BE2C (cell line): ENCODE data around the gene GTF2H4.

Source experiments
- DNase-seq: peaks from one replicate; pipeline ENCODE4 v3.0.0-alpha.2; 2020
- H3K27me3 ChIP-seq: fragments of 250-450 bp; sonication (Bioruptor Pico); 2 replicates; pipeline ENCODE4 v1.5.1; 2020; ENCODE audit warnings: mild to moderate bottlenecking
- H3K36me3 ChIP-seq: fragments of 250-450 bp; sonication (Bioruptor Pico); 2 replicates; pipeline ENCODE4 v1.5.1; 2020; ENCODE audit warnings: mild to moderate bottlenecking
- H3K4me1 ChIP-seq: fragments of 250-450 bp; sonication (Bioruptor Pico); 2 replicates; pipeline ENCODE4 v1.5.1; 2020
- H3K4me3 ChIP-seq: 2 replicates; pipeline ENCODE4 v1.5.1; 2011; ENCODE audit warnings: low read depth, low read length
- H3K9me3 ChIP-seq: fragments of 250-450 bp; sonication (Bioruptor Pico); 2 replicates; pipeline ENCODE4 v1.5.1; 2020
- CTCF ChIP-seq: IDR thresholded peaks from 2 replicates; pipeline ENCODE4 v1.5.1; 2012; ENCODE audit warnings: mild to moderate bottlenecking, low read depth, low read length

GTF2H4 gene

GRCh38 chr6:30890646-30891449, 17.2 kb upstream of the GTF2H4 start:
- no peak for TF ChIP-seq CTCF
- H3K36me3 ChIP-seq = no peaks in the 10 kb centered on the region
- H3K4me1 ChIP-seq = peaks cover 6% of the 10 kb centered on the region

DNA sequence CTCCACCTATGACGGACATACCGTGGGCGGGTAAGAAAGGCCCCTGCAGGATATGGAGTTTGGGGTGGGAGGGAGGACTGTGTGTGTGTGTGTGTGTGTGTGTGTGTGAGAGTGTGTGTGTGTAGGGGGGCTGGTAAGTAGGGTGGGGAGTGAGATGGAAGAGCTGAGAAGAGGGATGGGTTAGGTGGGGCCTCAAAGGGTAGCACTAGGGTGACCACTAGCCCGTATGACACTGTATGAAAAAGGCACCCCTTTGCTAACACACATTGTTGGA, 16.6 kb upstream of the GTF2H4 start:
- TF ChIP-seq CTCF = no peak

More at GRCh38 chr6:30890646-30891449, 17.2 kb upstream of the GTF2H4 start:
- Histone ChIP-seq H3K4me3 (no peak overlapping the region), H3K9me3 (no peaks in the 10 kb centered on the region), H3K27me3 (no peaks in the 10 kb centered on the region)
- no peak for DNase-seq

DNA sequence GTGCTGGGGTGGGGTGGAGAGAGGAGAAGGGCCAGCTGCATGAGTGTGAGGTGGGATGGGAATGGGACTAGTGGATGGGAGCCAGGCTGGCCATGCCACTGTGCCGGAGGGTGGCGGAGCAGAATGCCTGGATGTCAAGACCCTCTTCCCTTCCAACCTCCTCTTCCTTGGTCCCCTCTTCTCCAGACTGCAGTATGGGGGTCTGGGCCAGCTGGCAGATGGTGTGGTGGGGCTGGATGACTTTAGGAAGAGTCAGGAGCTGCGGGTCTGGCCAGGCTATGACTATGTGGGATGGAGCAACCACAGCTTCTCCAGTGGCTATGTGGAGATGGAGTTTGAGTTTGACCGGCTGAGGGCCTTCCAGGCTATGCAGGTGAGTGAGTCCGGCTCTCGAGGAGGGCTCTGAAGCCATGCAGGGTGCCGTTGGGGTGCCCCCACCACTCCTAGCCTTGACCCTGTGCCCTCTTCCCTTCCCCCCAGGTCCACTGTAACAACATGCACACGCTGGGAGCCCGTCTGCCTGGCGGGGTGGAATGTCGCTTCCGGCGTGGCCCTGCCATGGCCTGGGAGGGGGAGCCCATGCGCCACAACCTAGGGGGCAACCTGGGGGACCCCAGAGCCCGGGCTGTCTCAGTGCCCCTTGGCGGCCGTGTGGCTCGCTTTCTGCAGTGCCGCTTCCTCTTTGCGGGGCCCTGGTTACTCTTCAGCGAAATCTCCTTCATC, 16.0 kb upstream of the GTF2H4 start:
- TF ChIP-seq CTCF = no peak
- no peaks in the 10 kb centered on the region for H3K9me3 ChIP-seq
- no peak overlapping the region for H3K4me3 ChIP-seq
- DNase-seq = no peak
- H3K36me3 ChIP-seq = no peaks in the 10 kb centered on the region
- no peaks in the 10 kb centered on the region for H3K27me3 ChIP-seq
- no peaks in the 10 kb centered on the region for H3K4me1 ChIP-seq

More for the DNA sequence above, 16.6 kb upstream of the GTF2H4 start:
- DNase-seq = no peak
- no peaks in the 10 kb centered on the region for H3K27me3 ChIP-seq
- peaks cover 4% of the 10 kb centered on the region for H3K4me1 ChIP-seq
- no peaks in the 10 kb centered on the region for H3K36me3 ChIP-seq
- no peak overlapping the region for H3K4me3 ChIP-seq
- H3K9me3 ChIP-seq = no peaks in the 10 kb centered on the region

DNA sequence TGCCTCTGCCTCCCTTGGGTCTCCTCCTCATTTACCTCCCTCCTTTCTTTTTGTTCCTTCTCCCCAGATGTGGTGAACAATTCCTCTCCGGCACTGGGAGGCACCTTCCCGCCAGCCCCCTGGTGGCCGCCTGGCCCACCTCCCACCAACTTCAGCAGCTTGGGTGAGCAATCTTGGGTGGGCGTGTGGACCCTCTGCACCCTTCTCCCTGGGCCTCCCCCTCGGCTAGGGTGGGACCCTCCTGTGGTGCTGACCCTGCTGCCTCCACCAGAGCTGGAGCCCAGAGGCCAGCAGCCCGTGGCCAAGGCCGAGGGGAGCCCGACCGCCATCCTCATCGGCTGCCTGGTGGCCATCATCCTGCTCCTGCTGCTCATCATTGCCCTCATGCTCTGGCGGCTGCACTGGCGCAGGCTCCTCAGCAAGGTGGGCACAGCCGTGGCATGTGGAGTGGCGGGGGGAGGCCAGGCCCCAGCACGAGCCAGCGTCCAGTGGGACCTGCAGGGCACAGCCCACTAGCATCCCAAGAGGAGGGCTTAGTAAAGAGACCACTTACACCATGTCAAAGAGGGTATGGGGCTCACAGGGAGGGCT, 14.9 kb upstream of the GTF2H4 start:
- Histone ChIP-seq H3K4me1 (no peaks in the 10 kb centered on the region), H3K36me3 (no peaks in the 10 kb centered on the region), H3K27me3 (no peaks in the 10 kb centered on the region), H3K9me3 (no peaks in the 10 kb centered on the region), H3K4me3 (no peak overlapping the region)
- no peak for DNase-seq
- TF ChIP-seq CTCF = peak; percentile 23; the same call in 1 of the 2 replicates

DNA sequence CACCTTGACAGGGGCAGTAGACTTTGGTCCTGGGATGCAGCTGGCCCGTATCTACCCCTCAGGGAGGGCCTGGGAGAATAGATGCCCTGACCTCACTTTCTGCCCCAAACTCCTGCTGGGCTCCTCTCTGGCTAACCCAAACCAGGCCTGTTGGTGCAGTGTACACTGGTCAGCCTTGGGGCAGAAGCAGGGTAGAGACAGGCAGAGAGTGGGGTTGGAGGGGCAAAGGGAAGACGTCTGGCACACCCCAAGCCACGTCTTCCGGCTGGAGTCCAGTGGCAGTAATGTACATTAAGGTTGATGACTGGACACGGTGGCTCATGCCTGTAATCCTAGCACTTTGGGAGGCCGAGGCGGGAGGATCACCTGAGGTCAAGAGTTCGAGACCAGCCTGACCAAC, 14.3 kb upstream of the GTF2H4 start:
- no peak for TF ChIP-seq CTCF
- Histone ChIP-seq H3K36me3 (no peaks in the 10 kb centered on the region), H3K4me3 (no peak overlapping the region), H3K4me1 (no peaks in the 10 kb centered on the region), H3K27me3 (no peaks in the 10 kb centered on the region), H3K9me3 (no peaks in the 10 kb centered on the region)
- DNase-seq = no peak

- Histone ChIP-seq H3K4me1 (no peaks in the 10 kb centered on the region), H3K36me3 (no peaks in the 10 kb centered on the region), H3K4me3 (no peak overlapping the region), H3K9me3 (no peaks in the 10 kb centered on the region), H3K27me3 (no peaks in the 10 kb centered on the region)
- TF ChIP-seq CTCF = no peak
- no peak for DNase-seq
These were observed 13.6 kb upstream of the GTF2H4 start for GRCh38 chr6:30894381-30894780.
